Transverse colon (tissue), 4 donors: ENCODE measurements around the gene ILF3. TPM values are rescaled to one million over a fixed set of nuclear protein-coding genes. Genes with fewer than 3 reads are reported as not detected.

Source experiments
- DNase-seq: peaks from one replicate; pipeline ENCODE4 v3.0.0-alpha.2; 2019
- H3K27ac ChIP-seq, 4 donors: fragments of 200-600 bp; sonication (generic); 2 replicates each; pipeline ENCODE4 v1.5.1; 2016 to 2018; ENCODE audit warnings: inconsistent platforms in 4 of 4
- H3K27me3 ChIP-seq: fragments of 200-600 bp; sonication (generic); 2 replicates; pipeline ENCODE4 v1.5.1; 2017; ENCODE audit warnings: inconsistent platforms
- H3K36me3 ChIP-seq, 4 donors: fragments of 200-600 bp; sonication (generic); 2 replicates each; pipeline ENCODE4 v1.5.1; 2017 to 2019; ENCODE audit warnings: inconsistent platforms in 4 of 4
- H3K4me1 ChIP-seq, 4 donors: fragments of 200-600 bp; sonication (generic); 2 replicates each; pipeline ENCODE4 v1.5.1; 2017 to 2020; ENCODE audit warnings: inconsistent platforms in 4 of 4
- H3K4me3 ChIP-seq, 4 donors: fragments of 200-600 bp; sonication (generic); 1 replicate in 1 of 4; 2 replicates in 3 of 4; pipeline versions ENCODE4 v1.5.1 to v1.6.1; 2017 to 2019; ENCODE audit warnings: inconsistent platforms in 4 of 4
- H3K9me3 ChIP-seq, 2 donors: fragments of 200-600 bp; sonication (generic); 2 replicates each; pipeline ENCODE4 v1.5.1; 2017 to 2019; ENCODE audit warnings: inconsistent platforms in 2 of 2
- EP300 ChIP-seq: sonication (generic); formaldehyde crosslinking; IDR thresholded peaks from one replicate; pipeline ENCODE4 v1.6.1; 2017; ENCODE audit warnings: antibody characterized with exemption, low read depth
- POLR2A ChIP-seq: fragments of 450-650 bp; IDR thresholded peaks from one replicate; pipeline ENCODE4 v1.6.1; 2016; ENCODE audit warnings: antibody characterized with exemption, mild to moderate bottlenecking, moderate library complexity
- POLR2AphosphoS5 ChIP-seq, 3 donors: sonication (generic); formaldehyde crosslinking; IDR thresholded peaks; one replicate each; pipeline ENCODE4 v1.6.1; 2016; ENCODE audit warnings: antibody characterized with exemption in 3 of 3
- WGBS, 2 donors: methylation state at CpG; one replicate each; pipeline ENCODE4 v1.1.5; 2018; ENCODE audit warnings: low coverage in 1 of 2; 5-methylcytosine and 5-hydroxymethylcytosine counted together
- in situ Hi-C, 4 donors: fragments of 200-750 bp; cut with MboI; loops; one replicate each; pipeline versions ENCODE4 v1.15.0 to v1.15.1; 2017; ENCODE audit warnings: low sequenced_read_pairs in 3 of 4, low pct_ligation_motif_present in 1 of 4, low pct_unique_long_range_greater_than_20kb in 1 of 4
- intact Hi-C: fragments of 100-400 bp; cut with DNase I; formaldehyde crosslinking; loops from one replicate; pipeline ENCODE4 v1.15.1; 2023; ENCODE audit warnings: low total_unique reads
- total RNA-seq, 4 donors: library from RNA; depleted of rRNA; stranded (reverse); fragments of >200 nt; gene quantifications; one replicate each; pipeline ENCODE4 v1.1.0, GENCODE V29; 2016
- TF ChIP-seq, protein P1 (sequence below), 5 experiments: fragments of 200-600 bp in 3 of 5; fragments of 450-650 bp in 2 of 5; sonication (generic) in 3 of 5; IDR thresholded peaks; 1 replicate in 2 of 5; 2 replicates in 3 of 5; pipeline ENCODE4 v1.5.1; 2016 to 2017; ENCODE audit warnings: antibody characterized with exemption in 5 of 5, inconsistent platforms in 3 of 5, mild to moderate bottlenecking in 2 of 5, moderate library complexity in 1 of 5

Gene ILF3
- total RNA-seq, 4 donors from 2014 or later, result 73.6 to 242 (median 151) TPM

DNA sequence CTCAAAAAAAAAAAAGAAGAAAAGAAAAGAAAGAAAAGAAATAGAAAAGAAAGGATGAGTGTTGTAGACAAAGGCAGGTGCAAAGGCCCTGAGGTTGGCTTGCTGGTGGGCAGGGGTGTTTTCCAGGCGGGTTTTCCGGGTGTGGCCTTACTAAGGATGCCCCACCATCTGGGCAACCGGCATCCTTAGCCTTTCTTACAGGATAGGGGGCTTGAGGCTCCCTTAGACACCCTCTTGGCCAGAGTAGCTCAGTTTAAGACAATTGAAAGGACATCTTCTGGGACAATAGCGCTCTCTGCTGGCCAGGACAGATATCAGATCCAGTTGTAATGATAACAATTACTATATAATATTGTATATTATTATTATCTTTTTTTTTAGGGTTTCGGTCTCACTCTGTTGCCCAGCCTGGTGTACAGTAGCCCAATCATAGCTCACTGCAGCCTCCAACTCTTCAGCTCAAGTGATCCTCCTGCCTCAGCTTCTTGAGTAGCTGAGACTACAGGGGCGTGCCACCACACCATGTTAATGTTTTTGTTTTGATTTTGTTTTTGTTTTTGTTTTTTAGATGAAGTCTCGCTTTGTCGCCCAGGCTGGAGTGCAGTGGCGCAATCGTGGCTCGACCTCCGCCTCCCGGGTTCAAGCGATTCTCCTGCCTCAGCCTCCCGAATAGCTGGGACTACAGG is 45.6 kb downstream of the ILF3 start:
- 26 to 43% methylated on average over 8 to 15 of the region's 15 CpGs for WGBS, 2 donors
- in situ Hi-C loops (loop anchor here in 2 of 4 donors (25.0 kb wide), 1 partner anchor 163 kb away; the partner anchor contains the start of gene CARM1 (in 2 of the 2)), intact Hi-C loops (no loop called here)
- Histone ChIP-seq H3K4me3 (no peak overlapping the region), H3K27me3 (no peaks in the 10 kb centered on the region), H3K27ac (no peak overlapping the region), H3K9me3 (no peaks in the 10 kb centered on the region), H3K36me3 (no peaks in the 10 kb centered on the region), H3K4me1 (peaks cover 4 to 28% (median 23%) of the 10 kb centered on the region in 4 donors)
- peak; percentile 70 for DNase-seq
- TF ChIP-seq, protein P1, sequence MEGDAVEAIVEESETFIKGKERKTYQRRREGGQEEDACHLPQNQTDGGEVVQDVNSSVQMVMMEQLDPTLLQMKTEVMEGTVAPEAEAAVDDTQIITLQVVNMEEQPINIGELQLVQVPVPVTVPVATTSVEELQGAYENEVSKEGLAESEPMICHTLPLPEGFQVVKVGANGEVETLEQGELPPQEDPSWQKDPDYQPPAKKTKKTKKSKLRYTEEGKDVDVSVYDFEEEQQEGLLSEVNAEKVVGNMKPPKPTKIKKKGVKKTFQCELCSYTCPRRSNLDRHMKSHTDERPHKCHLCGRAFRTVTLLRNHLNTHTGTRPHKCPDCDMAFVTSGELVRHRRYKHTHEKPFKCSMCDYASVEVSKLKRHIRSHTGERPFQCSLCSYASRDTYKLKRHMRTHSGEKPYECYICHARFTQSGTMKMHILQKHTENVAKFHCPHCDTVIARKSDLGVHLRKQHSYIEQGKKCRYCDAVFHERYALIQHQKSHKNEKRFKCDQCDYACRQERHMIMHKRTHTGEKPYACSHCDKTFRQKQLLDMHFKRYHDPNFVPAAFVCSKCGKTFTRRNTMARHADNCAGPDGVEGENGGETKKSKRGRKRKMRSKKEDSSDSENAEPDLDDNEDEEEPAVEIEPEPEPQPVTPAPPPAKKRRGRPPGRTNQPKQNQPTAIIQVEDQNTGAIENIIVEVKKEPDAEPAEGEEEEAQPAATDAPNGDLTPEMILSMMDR (IDR thresholded peaks at IDR 0.05), result peak; percentile 56 to 63 (median 61)
- TF ChIP-seq POLR2A, result no peak

DNA sequence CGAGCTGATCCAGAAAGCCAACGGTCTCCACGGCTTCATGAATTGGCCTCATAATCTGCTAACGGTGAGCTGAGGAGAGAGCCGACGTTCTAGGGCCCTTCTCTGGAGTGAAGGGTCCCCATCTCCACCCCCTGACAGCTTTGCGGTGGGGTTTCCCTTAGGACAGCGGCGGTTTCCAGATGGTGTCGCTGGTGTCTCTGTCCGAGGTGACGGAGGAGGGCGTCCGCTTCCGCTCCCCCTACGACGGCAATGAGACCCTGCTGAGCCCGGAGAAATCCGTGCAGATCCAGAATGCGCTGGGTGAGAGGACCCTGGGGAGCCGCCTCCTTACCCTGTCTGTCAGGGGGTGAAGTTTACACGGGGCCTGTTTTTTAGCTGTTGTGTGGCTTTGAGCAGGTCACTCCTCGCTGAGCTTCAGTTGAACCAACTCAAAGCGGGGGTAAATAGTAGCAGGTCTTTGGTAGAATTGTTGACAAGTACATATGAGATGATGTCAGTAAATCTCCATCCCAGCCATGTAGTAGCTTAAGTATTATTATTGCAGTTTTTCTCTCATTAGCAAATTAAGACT is 47.9 kb downstream of the ILF3 start:
- Histone ChIP-seq H3K4me1 (peaks cover 0 to 20% (median 15%) of the 10 kb centered on the region in 4 donors), H3K9me3 (no peaks in the 10 kb centered on the region), H3K4me3 (peak overlapping the region; percentile 62 to 82 (median 68)), H3K27ac (peak overlapping the region; percentile 59 to 77 (median 66)), H3K27me3 (no peaks in the 10 kb centered on the region), H3K36me3 (no peaks in the 10 kb centered on the region)
- DNase-seq, result peak; percentile 27
- TF ChIP-seq, protein P1 (IDR thresholded peaks at IDR 0.05), result no peak
- no peak for TF ChIP-seq POLR2A
- TF ChIP-seq POLR2AphosphoS5 (IDR thresholded peaks at IDR 0.05), result no peak
- no peak for TF ChIP-seq EP300
- in situ Hi-C loops, result loop anchor here in 2 of 4 donors (25.0 kb wide), 1 partner anchor 160 kb away; the partner anchor contains the start of gene CARM1 (in 2 of the 2)
- WGBS, 2 donors, result 15% methylated on average over 20 of the region's 24 CpGs; no CpG with 5 or more reads in 1 of the 2 donors
- intact Hi-C loops, result no loop called here

DNA sequence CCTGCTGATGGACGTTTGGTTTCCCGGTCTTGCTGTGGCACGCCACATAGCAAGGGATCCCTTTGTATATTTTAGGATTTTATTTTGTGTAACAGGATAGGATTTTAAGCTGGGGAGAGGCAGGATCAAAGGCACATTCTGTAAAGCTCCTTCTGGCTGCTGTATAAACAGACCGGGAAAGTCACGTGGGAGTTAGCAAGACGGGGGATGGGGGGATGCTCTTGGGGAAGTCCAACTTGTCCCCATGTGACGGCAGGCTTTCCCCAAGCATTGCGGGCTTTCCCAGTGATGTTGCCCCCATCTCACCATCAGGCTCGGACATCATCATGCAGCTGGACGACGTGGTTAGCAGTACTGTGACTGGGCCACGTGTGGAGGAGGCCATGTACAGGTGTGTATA is 52.8 kb downstream of the ILF3 start:
- H3K9me3 ChIP-seq, result no peaks in the 10 kb centered on the region
- no peak overlapping the region for H3K27ac ChIP-seq
- intact Hi-C loops, result no loop called here
- in situ Hi-C loops, result loop anchor here in 2 of 4 donors (25.0 kb wide), 1 partner anchor 155 kb away; the partner anchor contains the start of gene CARM1 (in 2 of the 2)
- TF ChIP-seq POLR2A (no peak), POLR2AphosphoS5 (IDR thresholded peaks at IDR 0.05) (no peak), EP300 (no peak)
- TF ChIP-seq, protein P1 (IDR thresholded peaks at IDR 0.05), result no peak
- H3K36me3 ChIP-seq, result no peaks in the 10 kb centered on the region
- whole genome bisulfite sequencing, 2 donors, result 77 to 100% methylated on average over 3 to 11 of the region's 12 CpGs
- no peaks in the 10 kb centered on the region for H3K27me3 ChIP-seq
- H3K4me1 ChIP-seq, result peaks cover 0 to 17% (median 5%) of the 10 kb centered on the region in 4 donors
- H3K4me3 ChIP-seq, result no peak overlapping the region
- DNase-seq, result no peak

DNA sequence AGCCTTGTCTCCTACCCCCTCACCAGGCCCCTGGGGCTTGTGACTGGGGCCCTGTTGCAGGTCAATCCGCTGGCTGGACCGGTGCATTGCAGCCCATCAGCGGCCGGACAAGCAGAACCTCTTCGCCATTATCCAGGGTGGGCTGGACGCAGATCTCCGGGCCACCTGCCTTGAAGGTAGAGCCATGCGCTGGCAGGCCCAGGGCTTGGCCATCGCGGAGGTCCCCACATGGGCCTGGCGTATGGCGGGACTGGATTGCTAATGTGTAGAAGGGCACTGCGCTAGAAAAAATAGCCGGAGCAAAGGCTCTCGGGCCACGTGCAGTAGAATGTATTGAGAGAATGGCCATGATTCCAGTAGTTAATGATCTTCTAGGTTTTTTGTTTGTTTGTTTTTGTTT is 53.3 kb downstream of the ILF3 start:
- in situ Hi-C loops, result loop anchor here in 2 of 4 donors (25.0 kb wide), 1 partner anchor 155 kb away; the partner anchor contains the start of gene CARM1 (in 2 of the 2)
- intact Hi-C loops, result no loop called here
- WGBS, 2 donors, result 96 to 97% methylated on average over 5 to 16 of the region's 16 CpGs

More for the DNA sequence above, 53.3 kb downstream of the ILF3 start:
- H3K36me3 ChIP-seq, result no peaks in the 10 kb centered on the region
- H3K27ac ChIP-seq, result no peak overlapping the region
- H3K4me1 ChIP-seq, result peaks cover 0 to 17% (median 3%) of the 10 kb centered on the region in 4 donors
- no peak for DNase-seq
- H3K27me3 ChIP-seq, result no peaks in the 10 kb centered on the region
- no peak overlapping the region for H3K4me3 ChIP-seq
- H3K9me3 ChIP-seq, result no peaks in the 10 kb centered on the region
- TF ChIP-seq POLR2AphosphoS5 (IDR thresholded peaks at IDR 0.05), result no peak
- TF ChIP-seq POLR2A, result no peak
- TF ChIP-seq EP300, result no peak
- TF ChIP-seq, protein P1 (IDR thresholded peaks at IDR 0.05), result no peak
